GM19397 (cell line): ENCODE measurements around the gene ROBO1.

Source experiments
- ATAC-seq: cut with Tn5 transposase; IDR thresholded peaks from one replicate; pipeline ENCODE4 v1.9.1; 2021; ENCODE audit warnings: mild to moderate bottlenecking, moderate library complexity; ENCODE audit not compliant: unreplicated experiment

ROBO1 gene

GRCh38 chr3:79253271-79253670 lies 514.5 kb downstream of the ROBO1 start:
- no peak for ATAC-seq

GRCh38 chr3:79250746-79251145 lies 517.1 kb downstream of the ROBO1 start:
- no peak for ATAC-seq

- no peak for ATAC-seq
These were observed 518.1 kb downstream of the ROBO1 start for GRCh38 chr3:79249701-79250100.

GRCh38 chr3:79247725-79248043 lies 520.1 kb downstream of the ROBO1 start:
- ATAC-seq, result no peak

- no peak for ATAC-seq
These were observed 520.7 kb downstream of the ROBO1 start for GRCh38 chr3:79246875-79247724.

- no peak for ATAC-seq
These were observed 522.3 kb downstream of the ROBO1 start for GRCh38 chr3:79245284-79246138.

- ATAC-seq, result no peak
These were observed 531.3 kb downstream of the ROBO1 start for GRCh38 chr3:79236496-79236895.

GRCh38 chr3:79233431-79234060 lies 534.3 kb downstream of the ROBO1 start:
- ATAC-seq, result no peak

GRCh38 chr3:79230266-79230665 lies 537.5 kb downstream of the ROBO1 start:
- no peak for ATAC-seq

- ATAC-seq, result no peak
These were observed 550.7 kb downstream of the ROBO1 start for GRCh38 chr3:79217096-79217495.

- ATAC-seq, result no peak
These were observed 552.5 kb downstream of the ROBO1 start for GRCh38 chr3:79215286-79215685.

- ATAC-seq, result no peak
These were observed 556.0 kb downstream of the ROBO1 start for GRCh38 chr3:79211586-79212359.

GRCh38 chr3:79204351-79204750 lies 563.4 kb downstream of the ROBO1 start:
- ATAC-seq, result no peak

- ATAC-seq, result no peak
These were observed 564.7 kb downstream of the ROBO1 start for GRCh38 chr3:79203144-79203519.

- ATAC-seq, result no peak
These were observed 565.2 kb downstream of the ROBO1 start for GRCh38 chr3:79202471-79203143.

- no peak for ATAC-seq
These were observed 567.3 kb downstream of the ROBO1 start for GRCh38 chr3:79200456-79200855.

- ATAC-seq, result no peak
These were observed 567.8 kb downstream of the ROBO1 start for GRCh38 chr3:79199966-79200365.

- no peak for ATAC-seq
These were observed 580.4 kb downstream of the ROBO1 start for GRCh38 chr3:79187426-79187825.

GRCh38 chr3:79184251-79184650 lies 583.5 kb downstream of the ROBO1 start:
- no peak for ATAC-seq

- no peak for ATAC-seq
These were observed 584.3 kb downstream of the ROBO1 start for GRCh38 chr3:79183496-79183895.
